ENCODE data around the gene ASB12.

Gene ASB12

DNA sequence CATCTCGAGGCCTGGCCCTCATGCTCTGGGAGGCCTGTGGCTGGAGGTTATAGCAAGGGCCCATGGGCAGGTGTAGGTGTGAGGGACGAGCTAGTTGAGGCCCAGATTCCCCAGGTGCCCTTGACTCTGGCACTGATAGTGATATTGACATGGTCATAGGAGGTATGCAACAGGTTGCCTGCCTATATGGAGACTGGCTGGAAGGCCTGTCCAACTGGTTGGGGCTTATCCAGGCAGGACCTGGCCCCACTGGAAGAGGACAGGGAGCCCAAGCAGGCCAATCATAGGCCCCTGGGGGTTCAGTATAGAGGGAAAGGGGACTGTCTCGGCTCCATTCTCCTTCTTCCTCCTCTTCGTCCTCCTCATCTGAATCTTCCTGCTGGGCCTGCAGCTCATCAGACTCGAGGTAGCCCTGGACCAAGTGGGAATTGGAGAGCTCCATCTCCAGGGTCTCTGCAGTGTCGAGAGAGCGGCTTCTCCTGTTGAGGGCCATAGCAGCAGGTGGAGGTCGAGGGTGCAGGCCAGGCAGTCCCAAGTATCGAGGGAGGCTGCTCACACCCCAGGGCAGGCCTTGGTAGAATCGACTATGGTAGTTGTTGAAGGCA, 40.2 kb downstream of the ASB12 start:
- Mint-ChIP-seq H3K36me3 (ENCODE audit: low read depth) (peaks cover 39% of the 10 kb centered on the region), H3K27ac (no peak overlapping the region), H3K27me3 (ENCODE audit: low read depth) (no peaks in the 10 kb centered on the region), H3K9me3 (peaks cover 4% of the 10 kb centered on the region), H3K4me1 (peaks cover 4% of the 10 kb centered on the region), H3K4me3 (no peak overlapping the region)
- TF ChIP-seq, protein P1, sequence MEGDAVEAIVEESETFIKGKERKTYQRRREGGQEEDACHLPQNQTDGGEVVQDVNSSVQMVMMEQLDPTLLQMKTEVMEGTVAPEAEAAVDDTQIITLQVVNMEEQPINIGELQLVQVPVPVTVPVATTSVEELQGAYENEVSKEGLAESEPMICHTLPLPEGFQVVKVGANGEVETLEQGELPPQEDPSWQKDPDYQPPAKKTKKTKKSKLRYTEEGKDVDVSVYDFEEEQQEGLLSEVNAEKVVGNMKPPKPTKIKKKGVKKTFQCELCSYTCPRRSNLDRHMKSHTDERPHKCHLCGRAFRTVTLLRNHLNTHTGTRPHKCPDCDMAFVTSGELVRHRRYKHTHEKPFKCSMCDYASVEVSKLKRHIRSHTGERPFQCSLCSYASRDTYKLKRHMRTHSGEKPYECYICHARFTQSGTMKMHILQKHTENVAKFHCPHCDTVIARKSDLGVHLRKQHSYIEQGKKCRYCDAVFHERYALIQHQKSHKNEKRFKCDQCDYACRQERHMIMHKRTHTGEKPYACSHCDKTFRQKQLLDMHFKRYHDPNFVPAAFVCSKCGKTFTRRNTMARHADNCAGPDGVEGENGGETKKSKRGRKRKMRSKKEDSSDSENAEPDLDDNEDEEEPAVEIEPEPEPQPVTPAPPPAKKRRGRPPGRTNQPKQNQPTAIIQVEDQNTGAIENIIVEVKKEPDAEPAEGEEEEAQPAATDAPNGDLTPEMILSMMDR (IDR thresholded peaks at IDR 0.05; ENCODE audit: unreplicated experiment in 3 of 3), result no peak

DNA sequence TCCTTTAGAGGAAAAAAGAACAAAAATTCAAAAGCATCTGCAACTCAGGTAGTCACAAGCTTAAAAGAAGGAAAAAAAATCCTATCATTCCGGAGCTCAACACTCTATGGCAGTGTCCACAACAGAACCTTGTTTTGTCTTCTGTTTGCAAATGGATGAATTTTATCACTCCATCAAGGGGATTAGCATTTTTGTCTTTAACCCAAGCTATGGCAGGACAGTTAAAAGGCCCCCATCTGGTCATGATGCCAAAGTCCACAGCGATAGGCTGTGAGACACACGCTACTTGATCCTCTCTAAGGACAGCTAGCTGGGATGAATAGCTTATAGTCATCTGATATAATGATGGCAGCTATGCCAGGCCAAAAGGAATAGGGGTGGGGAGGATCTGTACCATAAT, 41.5 kb downstream of the ASB12 start:
- H3K9me3 Mint-ChIP-seq, result peaks cover 4% of the 10 kb centered on the region
- no peaks in the 10 kb centered on the region for H3K27me3 Mint-ChIP-seq (ENCODE audit: low read depth)
- TF ChIP-seq, protein P1 (IDR thresholded peaks at IDR 0.05; ENCODE audit: unreplicated experiment in 3 of 3), result no peak
- H3K4me3 Mint-ChIP-seq, result no peak overlapping the region
- no peak overlapping the region for H3K27ac Mint-ChIP-seq
- peaks cover 39% of the 10 kb centered on the region for H3K36me3 Mint-ChIP-seq (ENCODE audit: low read depth)
- H3K4me1 Mint-ChIP-seq, result no peaks in the 10 kb centered on the region

DNA sequence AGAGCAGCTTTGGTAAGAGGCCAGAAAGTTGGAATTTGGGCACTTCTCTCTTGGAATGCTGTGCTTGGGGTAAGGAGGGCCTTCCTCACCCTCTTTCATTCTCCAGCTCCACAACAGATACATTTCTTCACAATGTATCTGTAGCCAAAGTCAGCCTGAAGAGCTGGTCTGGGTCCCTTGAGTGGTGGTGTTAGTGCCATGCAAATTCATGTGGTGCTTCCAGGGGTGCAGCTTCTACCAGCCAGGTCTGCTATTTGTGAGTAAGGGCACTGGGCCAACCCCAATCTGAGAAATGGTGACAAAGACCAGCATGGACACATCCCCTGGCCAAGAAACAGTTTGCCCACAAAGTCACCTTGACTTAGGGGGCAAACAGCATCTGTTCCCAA, 42.7 kb downstream of the ASB12 start:
- TF ChIP-seq, protein P1 (IDR thresholded peaks at IDR 0.05; ENCODE audit: unreplicated experiment in 3 of 3), result no peak
- Mint-ChIP-seq H3K4me3 (no peak overlapping the region), H3K27ac (no peak overlapping the region), H3K27me3 (ENCODE audit: low read depth) (no peaks in the 10 kb centered on the region), H3K4me1 (no peaks in the 10 kb centered on the region), H3K36me3 (ENCODE audit: low read depth) (peaks cover 35% of the 10 kb centered on the region), H3K9me3 (peaks cover 4% of the 10 kb centered on the region)

DNA sequence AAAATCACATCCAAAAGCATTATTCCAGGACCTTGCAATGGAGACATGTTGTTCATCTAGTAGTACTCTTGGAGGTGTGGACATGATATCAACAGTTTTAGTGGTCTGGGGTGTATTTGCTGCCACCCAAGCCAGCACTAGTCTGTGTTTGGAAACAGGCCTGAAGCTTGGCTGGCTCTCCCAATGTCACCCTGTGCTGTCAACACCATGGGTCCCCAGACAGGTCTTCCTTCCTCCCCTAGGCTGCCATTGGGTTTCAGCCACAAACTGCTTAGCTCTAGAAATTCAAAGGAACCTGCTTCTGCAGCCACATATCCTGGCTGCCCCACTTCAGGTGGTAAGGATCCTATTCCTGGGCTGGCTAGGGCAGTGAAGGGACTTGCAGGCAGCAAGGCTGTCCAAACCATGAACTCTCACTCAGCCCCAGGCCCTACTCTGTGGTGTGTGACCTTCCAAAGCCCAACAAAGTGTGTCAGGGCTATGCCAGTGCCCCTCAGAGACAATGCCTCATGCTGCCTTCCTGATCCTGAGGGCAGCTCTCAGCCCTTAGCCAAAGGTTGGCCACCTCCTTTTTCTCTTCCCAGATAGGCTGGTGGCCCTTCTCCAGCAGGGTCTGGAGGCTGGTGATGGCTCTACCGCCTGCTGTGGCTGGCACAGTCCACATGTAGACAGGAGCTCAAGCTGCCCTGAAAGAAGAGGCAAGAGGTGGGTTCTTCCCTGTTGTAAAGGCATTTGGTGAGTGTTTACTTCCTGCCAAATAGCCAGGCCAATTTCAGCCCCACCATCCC, 43.2 kb downstream of the ASB12 start:
- H3K27me3 Mint-ChIP-seq (ENCODE audit: low read depth), result no peaks in the 10 kb centered on the region
- H3K4me1 Mint-ChIP-seq, result no peaks in the 10 kb centered on the region
- peaks cover 4% of the 10 kb centered on the region for H3K9me3 Mint-ChIP-seq
- no peak overlapping the region for H3K27ac Mint-ChIP-seq
- TF ChIP-seq, protein P1 (IDR thresholded peaks at IDR 0.05; ENCODE audit: unreplicated experiment in 3 of 3), result no peak
- peaks cover 32% of the 10 kb centered on the region for H3K36me3 Mint-ChIP-seq (ENCODE audit: low read depth)
- H3K4me3 Mint-ChIP-seq, result no peak overlapping the region

DNA sequence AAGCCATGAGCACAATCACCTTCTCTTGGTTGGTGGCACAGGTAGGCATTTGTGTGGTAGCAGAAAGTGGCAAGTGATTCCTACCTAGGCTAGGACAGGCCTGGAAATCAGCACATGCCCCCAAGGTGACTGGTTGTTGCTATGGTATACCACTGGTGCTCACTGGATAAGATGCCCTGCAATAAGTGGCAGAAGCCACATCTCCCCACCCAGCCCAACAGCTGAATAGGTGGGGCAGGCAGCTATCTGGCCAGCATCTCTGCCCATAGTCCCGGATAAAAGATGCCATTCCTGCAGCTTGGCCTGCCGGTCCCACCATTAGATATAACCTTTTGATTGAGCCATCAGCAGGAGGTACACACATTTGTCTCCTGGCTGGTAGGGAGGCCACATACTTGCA, 46.0 kb downstream of the ASB12 start:
- H3K27ac Mint-ChIP-seq, result no peak overlapping the region
- TF ChIP-seq, protein P1 (IDR thresholded peaks at IDR 0.05; ENCODE audit: unreplicated experiment in 3 of 3), result no peak
- H3K4me3 Mint-ChIP-seq, result no peak overlapping the region

DNA sequence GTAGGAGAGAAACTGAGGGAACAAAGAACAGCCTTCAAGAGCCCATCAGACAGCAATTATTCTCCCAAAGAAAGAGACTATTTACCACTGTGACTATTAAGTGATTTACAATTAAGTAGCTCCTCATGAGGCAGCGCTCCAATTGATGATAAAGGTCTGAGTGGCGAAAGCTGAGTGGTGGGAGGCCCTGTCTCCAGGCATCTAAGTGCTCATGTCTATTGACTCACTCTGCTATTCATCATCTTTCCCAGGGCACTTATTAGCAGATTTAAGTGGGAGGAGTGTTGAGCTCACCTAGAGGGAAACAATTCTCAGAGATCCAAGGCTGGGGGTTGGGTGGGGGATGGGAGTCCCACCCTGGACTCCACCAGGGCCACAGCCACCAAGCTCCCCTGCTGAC, 48.2 kb downstream of the ASB12 start:
- H3K36me3 Mint-ChIP-seq (ENCODE audit: low read depth), result no peaks in the 10 kb centered on the region
- TF ChIP-seq, protein P1 (IDR thresholded peaks at IDR 0.05; ENCODE audit: unreplicated experiment in 3 of 3), result no peak
- H3K27ac Mint-ChIP-seq, result no peak overlapping the region
- no peaks in the 10 kb centered on the region for H3K9me3 Mint-ChIP-seq
- no peaks in the 10 kb centered on the region for H3K27me3 Mint-ChIP-seq (ENCODE audit: low read depth)
- no peak overlapping the region for H3K4me3 Mint-ChIP-seq
- no peaks in the 10 kb centered on the region for H3K4me1 Mint-ChIP-seq

More for the DNA sequence above, 46.0 kb downstream of the ASB12 start:
- no peaks in the 10 kb centered on the region for H3K4me1 Mint-ChIP-seq
- no peaks in the 10 kb centered on the region for H3K9me3 Mint-ChIP-seq
- peaks cover 8% of the 10 kb centered on the region for H3K36me3 Mint-ChIP-seq (ENCODE audit: low read depth)
- no peaks in the 10 kb centered on the region for H3K27me3 Mint-ChIP-seq (ENCODE audit: low read depth)

Measured in nephron (organoid).